ENCODE data around the gene EIF2B4.
A peak's percentile ranks its signal among the peaks of the same experiment; 100 is the strongest.
"Not testable (repeated sequence)": the region's sequence is repeated elsewhere in the genome, so short reads cannot be mapped to it uniquely, and the experiment has no call there.

EIF2B4 gene

DNA sequence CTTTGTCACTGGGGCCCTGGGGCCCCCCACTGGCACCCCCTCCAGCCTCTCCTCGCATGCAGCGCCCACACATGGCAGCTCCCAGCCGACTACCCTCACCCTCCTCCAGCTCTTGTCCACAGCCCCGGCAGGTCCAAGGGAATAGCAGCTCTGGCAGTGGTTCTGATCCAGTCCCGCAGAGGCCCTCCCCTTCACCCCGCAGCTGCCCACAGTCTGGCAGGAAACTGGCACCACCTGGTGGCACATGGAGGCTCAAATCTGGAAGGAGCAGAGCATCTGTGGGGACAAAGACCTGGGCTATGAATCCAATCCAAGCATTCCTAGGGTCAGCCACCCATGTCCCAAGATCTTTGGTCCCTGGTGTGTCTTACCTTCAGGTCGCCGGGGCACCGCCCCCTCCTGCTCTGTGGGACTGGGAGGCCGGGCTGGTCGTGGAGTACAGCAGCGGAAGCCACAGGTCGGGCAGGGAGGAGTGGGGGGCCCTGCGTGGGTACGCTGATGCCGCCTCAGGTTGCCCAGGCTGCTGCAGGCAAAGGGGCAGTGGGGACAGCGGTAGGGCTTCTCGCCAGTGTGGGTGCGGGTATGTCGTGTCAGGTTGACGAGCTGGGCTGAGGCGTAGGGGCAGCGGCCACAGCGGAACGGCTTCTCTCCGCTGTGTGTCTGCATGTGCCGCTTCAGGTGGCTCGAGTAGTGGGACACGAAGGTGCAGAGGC, 8.1 kb upstream of the EIF2B4 start:
- peak in 6 of 56 donors; percentile 3 to 46 (median 21) for DNase-seq

GRCh38 chr2:27377618-27378095, 7.5 kb upstream of the EIF2B4 start:
- peak in 1 of 56 donors; percentile 5 for DNase-seq

- DNase-seq = no peak
These were observed 6.9 kb upstream of the EIF2B4 start for GRCh38 chr2:27376866-27377617.

DNA sequence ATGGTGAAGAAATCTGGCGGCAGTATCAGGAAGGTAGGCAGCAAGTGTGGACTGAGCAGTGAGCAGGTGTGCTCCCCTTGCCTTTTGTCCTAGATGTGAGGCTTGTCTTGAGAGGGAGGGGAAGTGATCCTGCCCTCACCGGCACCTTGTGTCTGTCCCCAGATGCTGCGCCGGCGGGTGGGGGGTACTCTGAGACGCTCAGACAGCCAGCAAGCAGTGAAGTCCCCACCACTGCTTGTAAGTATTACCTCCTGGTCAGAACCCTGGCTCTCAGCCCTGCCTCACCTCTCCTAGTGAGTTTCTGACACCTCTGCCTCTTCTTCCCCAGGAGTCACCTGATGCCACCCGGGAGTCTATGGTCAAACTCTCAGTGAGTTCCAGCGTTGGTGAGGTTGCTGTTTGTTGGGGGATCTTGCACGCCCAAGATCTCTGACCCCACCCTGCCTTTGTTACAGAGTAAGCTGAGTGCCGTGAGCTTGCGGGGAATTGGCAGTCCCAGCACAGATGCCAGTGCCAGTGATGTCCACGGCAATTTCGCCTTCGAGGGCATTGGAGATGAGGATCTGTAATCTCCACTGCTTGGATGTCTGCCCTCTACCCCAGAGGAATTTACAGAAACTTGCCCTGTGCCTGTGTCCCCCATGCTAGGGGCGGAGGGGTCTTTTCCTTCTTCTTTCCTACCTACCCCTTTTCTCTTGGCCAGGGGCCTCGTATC, 6.2 kb upstream of the EIF2B4 start:
- DNase-seq = no peak

DNA sequence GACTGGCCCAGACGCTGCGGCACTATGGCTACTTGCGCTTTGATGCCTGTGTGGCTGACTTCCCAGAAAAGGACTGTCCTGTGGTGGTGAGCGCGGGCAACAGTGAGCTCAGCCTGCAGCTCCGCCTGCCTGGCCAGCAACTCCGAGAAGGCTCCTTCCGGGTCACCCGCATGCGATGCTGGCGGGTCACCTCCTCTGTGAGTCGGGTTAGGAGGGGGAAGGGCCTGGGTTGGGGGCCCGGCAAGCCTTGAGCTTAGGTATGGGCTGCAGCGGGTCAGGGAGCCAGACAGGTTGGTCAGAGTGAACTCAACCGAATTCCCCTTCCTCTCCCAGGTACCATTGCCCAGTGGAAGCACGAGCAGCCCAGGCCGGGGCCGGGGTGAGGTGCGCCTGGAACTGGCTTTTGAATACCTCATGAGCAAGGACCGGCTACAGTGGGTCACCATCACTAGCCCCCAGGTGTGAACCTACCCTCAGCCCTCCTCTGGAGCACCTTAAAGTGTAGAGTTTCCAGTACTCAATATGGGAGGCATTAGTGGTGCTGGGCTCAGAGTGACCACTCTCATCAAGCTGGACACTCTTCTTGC, 5.5 kb upstream of the EIF2B4 start:
- no peak for DNase-seq

- DNase-seq = no peak
These were observed 3.4 kb upstream of the EIF2B4 start for GRCh38 chr2:27373567-27373966.

GRCh38 chr2:27372937-27373336, 2.8 kb upstream of the EIF2B4 start:
- no peak for DNase-seq

DNA sequence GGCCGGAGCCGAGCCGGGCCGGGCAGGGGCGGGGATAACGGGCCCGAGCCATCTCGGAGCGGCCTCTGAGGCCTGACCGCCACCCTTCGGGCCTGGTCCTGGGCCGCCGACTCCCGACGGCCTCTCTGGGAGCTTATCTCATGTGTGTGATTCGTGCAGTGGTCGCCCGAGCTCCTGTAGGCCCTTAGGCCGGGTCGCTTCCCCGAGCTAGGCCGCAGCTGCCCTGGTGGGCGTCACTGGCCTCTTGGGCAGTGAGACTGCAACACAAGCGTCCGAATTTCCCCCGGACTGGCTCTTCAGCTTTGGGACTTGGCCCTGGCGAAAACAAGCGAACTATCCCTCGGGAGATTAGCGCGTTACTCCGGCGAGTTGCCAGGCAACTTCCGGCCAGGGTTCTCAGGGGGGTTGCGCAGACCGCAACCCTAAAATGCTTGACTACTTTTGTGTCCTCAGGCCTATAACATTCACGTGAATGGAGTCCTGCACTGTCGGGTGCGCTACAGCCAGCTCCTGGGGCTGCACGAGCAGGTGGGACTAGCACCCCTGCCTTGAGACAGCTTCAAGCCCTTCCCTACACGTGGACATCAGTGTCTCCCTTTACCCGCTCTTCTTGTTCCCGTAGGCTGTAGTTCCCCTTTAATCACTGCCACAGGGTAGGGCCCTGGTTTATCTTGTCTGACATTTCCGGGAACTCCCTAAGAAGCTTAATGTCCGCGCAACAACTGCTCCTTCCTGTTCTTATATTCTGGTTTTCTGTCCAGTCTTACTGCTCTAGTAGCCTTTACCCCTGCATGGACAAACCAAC, 880 bp upstream of the EIF2B4 start:
- DNase-seq = peak in 7 of 56 donors; percentile 34 to 67 (median 59)

GRCh38 chr2:27369471-27370025, 590 bp downstream of the EIF2B4 start:
- peak in 23 of 56 donors; percentile 36 to 79 (median 59) for DNase-seq

DNA sequence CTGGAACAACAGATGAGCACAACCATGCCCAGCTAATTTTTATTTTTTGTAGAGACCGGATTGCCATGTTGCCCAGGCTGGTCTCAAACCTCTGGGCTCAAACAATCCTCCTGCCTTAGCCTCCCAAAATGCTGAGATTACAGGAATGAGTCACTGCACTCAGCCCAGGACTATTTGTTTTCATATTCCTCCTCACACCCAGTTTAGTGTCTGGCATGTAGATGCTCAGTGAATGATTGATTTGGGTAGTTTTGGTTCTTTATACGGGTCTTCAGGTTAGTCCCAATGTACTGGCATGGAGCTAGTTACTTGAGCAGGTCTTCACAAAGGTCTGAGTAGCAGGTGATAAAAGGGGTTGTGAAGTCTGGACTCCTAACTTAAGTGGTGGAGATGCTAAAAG, 6.2 kb downstream of the EIF2B4 start:
- no peak for DNase-seq

GRCh38 chr2:27362678-27363420, 7.3 kb downstream of the EIF2B4 start:
- DNase-seq = no peak

GRCh38 chr2:27356382-27357181, 13.6 kb downstream of the EIF2B4 start, which contains the start of gene GTF3C2:
Gene GTF3C2 (minus strand): TSS chr2:27356764. CDS start chr2:27343554, 13,210 bp downstream.
- peak; percentile 63 to 100 (median 94) for DNase-seq

GRCh38 chr2:27356056-27356381, 14.1 kb downstream of the EIF2B4 start:
- peak in 11 of 56 donors; percentile 29 to 56 (median 38) for DNase-seq

DNA sequence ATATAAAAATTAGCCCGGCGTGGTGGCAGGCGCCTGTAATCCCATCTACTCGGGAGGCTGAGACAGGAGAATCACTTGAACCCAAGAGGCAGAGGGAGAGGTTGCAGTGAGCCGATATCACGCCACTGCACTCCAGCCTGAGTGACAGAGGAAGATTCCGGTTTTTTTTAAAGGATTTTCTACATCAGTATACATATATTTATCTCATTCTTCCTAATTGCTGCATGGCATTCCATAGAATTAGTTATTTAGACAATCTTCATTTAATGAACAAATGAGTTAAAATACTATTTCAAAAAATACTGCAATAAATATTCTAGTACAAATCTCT, 15.6 kb downstream of the EIF2B4 start:
- no peak for DNase-seq

DNA sequence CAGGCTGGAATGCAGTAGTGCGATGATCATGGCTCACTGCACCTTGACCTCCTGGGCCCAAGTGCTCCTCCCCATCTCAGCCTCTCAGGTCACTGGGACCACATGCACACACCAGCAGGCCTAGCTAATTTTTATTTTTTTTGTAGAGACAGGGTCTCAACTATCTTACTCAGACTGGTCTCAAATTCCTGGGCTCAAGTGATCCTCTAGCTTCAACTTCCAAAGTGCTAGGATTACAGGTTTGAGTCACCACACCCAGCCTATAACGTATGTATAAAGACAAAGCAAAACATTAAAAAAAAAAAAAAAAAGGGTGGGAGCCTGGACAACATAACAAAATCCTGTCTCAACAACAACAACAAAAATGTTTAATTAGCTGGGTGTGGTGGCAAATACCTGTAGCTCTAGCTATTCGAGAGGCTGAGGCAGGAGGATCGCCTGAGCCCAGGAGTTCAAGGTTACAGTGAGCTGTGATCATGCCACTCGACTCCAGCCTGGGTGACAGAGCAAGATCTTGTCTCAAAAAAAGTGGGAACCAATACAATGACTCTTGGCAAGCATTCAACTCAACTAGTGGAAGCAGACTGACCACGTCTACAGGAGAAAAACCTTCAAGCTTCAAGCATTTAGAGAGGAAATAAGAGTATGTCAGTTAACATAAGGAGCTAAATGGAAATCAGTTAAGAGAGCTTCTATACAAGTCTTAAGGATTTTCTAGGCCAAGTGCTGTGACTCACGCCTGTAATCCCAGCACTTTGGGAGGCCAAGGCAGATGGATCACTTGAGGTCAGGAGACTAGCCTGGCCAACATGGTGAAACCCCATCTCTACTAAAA, 16.2 kb downstream of the EIF2B4 start:
- no peak for DNase-seq

DNA sequence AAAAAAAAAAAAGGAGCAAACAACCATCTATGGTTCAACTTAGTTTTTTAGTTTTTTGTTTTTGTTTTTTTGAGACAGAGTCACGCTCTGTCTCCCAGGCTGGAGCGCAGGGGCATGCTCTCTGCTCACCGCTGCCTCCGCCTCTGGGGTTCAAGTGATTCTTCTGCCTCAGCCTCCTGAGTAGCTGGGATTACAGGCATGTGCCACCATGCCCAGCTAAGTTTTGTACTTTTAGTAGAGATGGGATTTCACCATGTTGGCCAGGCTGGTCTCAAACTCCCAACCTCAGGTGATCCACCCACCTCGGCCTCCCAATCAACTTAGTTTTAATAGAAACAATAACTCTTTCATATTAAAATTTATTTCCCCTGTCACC, 16.8 kb downstream of the EIF2B4 start:
- DNase-seq = not testable (repeated sequence)

DNA sequence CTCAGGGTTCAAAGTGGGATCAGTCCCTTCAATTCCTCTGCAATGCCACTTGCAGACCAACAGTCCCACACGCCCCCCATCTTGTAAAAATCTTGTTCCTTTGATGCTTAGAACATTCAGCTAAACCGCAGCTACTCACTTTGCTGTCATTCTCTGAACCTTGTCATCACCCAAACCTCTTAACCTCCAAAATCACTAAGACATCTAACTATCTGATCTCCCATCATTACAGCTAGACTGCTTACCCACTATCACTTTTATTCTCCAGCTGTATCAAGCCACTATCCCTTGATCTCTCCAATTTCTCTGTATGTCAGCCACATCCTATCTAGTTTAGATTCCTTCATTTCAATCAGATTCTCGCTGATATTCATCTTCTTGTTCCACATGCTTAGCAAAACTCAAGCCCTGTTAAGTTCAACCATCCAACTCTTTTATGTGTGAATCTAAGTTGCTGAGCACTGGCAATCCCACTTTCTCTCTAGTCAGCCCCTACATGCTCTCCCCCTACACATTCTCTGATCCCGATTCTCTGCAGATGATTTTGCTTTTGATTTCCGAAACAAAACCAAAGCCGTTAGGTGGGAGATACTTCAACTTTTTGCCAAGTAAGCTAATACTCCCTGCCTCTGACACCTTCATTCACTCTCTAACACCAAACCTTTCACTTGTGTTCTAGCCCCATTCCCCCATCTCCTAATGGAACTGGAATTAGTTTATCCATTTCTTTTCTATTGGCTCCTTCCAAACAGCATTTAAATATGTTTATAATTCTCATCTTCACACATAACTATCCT, 18.1 kb downstream of the EIF2B4 start:
- no peak for DNase-seq

Data from nucleus accumbens (tissue), 56 donors.